Measurements from ENCODE around the gene MCF2L2. TPM values are rescaled to one million over a fixed set of nuclear protein-coding genes. Genes with fewer than 3 reads are reported as not detected.

Gene MCF2L2
- total RNA-seq, 1 donor from 2014 or later, result 18.1 TPM

DNA sequence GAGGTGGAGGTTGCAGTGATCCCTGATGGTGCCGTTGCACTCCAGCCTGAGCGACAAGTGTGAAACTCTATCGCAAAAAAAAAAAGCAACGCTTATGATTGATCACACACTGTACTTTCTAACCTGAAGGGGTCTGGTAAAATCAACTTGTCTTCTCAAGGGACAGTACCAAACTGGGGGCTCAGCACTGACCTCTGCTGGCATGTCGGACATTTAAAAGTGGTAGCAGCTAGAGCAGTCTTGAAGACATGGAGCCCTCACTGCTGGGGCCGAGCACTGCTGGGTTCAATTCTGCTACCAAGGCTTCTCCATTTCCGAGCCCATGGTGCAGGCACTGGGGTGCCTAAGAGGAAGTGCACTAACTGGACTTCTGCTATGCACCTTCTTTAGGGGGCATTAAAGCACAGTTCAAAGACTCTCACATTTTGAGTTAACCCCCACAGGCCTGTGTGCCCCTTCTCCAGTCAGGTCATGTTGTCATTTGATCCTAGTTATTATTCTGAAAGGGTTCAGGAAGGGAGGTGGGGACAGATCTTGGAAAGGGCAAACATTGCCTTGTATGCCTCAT, 239.4 kb downstream of the MCF2L2 start:
- Mint-ChIP-seq H3K4me1 (ENCODE audit: low read depth, unreplicated experiment) (peaks cover 1% of the 10 kb centered on the region), H3K4me3 (ENCODE audit: unreplicated experiment) (no peak overlapping the region), H3K27ac (ENCODE audit: unreplicated experiment) (no peak overlapping the region), H3K27me3 (ENCODE audit: unreplicated experiment) (no peaks in the 10 kb centered on the region), H3K9me3 (ENCODE audit: unreplicated experiment) (peaks cover 1% of the 10 kb centered on the region), H3K36me3 (ENCODE audit: unreplicated experiment) (no peaks in the 10 kb centered on the region)
- TF ChIP-seq, protein P1, sequence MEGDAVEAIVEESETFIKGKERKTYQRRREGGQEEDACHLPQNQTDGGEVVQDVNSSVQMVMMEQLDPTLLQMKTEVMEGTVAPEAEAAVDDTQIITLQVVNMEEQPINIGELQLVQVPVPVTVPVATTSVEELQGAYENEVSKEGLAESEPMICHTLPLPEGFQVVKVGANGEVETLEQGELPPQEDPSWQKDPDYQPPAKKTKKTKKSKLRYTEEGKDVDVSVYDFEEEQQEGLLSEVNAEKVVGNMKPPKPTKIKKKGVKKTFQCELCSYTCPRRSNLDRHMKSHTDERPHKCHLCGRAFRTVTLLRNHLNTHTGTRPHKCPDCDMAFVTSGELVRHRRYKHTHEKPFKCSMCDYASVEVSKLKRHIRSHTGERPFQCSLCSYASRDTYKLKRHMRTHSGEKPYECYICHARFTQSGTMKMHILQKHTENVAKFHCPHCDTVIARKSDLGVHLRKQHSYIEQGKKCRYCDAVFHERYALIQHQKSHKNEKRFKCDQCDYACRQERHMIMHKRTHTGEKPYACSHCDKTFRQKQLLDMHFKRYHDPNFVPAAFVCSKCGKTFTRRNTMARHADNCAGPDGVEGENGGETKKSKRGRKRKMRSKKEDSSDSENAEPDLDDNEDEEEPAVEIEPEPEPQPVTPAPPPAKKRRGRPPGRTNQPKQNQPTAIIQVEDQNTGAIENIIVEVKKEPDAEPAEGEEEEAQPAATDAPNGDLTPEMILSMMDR (IDR thresholded peaks at IDR 0.05; ENCODE audit: partially characterized antibody, unreplicated experiment), result peak; percentile 39
- DNase-seq, result peak; percentile 54

DNA sequence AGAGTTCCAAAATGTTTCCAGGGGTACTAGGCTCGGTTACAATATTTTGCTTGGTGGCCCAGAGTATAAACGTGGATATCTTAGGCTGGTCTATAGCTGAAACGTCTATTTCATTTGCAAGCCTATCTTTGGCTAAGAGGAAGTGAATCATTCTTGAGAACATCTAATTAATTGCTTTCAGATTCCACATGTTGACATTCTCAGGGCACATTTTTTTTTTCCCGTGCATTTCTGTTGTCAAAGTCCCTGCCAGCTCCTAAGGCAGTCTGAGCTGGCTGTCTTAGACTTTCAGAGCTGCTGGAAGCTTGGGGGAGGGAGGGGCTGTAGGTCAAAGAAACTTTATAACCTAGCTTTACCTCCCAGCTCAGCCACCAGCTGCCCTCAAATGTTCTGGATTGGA, 242.7 kb downstream of the MCF2L2 start:
- peaks cover 1% of the 10 kb centered on the region for H3K4me1 Mint-ChIP-seq (ENCODE audit: low read depth, unreplicated experiment)
- no peak overlapping the region for H3K27ac Mint-ChIP-seq (ENCODE audit: unreplicated experiment)
- peaks cover 4% of the 10 kb centered on the region for H3K27me3 Mint-ChIP-seq (ENCODE audit: unreplicated experiment)
- no peaks in the 10 kb centered on the region for H3K36me3 Mint-ChIP-seq (ENCODE audit: unreplicated experiment)
- no peak overlapping the region for H3K4me3 Mint-ChIP-seq (ENCODE audit: unreplicated experiment)
- TF ChIP-seq, protein P1 (IDR thresholded peaks at IDR 0.05; ENCODE audit: partially characterized antibody, unreplicated experiment), result no peak
- H3K9me3 Mint-ChIP-seq (ENCODE audit: unreplicated experiment), result peaks cover 1% of the 10 kb centered on the region
- no peak for DNase-seq

DNA sequence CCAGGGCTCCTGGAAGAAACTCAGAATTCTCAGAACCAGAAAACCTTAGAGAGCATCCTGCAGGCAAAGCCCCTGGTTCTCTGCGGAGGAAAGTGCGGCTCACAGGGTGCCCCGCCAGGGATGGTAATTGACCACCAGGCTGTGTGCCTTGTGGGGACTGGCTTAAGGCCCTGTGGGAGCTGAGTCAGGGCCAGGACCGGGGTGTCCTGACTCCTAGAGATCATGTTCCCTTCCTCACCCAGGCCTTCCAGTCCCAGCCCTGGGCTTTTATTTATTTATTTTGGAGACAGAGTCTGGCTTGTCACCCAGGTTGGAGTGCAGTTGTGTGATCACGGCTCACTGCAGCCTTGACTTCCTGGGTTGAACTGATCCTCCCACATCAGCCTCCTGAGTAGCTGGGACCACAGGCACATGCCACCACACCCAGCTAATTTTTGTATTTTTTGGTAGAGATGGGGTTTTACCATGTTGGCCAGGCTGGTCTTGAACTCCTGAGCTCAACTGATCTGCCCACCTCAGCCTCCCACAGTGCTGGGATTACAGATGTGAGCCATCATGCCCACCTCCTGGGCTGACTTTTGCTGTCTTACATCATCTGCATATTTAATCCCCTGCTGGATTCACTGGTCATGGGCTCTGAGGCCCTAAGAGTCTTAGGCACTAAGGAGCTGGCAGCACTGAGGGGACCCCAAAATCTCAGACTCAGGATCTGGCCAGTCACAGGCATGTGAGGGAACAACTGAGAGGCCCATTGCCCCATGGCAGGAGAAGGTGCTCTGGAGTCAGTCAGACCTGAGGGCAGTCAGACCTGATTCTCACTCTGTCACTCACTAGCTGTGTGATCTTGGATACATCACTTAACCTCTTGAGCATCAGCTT, 245.4 kb downstream of the MCF2L2 start:
- H3K4me1 Mint-ChIP-seq (ENCODE audit: low read depth, unreplicated experiment), result peaks cover 3% of the 10 kb centered on the region
- DNase-seq, result no peak
- peaks cover 3% of the 10 kb centered on the region for H3K9me3 Mint-ChIP-seq (ENCODE audit: unreplicated experiment)
- peaks cover 16% of the 10 kb centered on the region for H3K27me3 Mint-ChIP-seq (ENCODE audit: unreplicated experiment)
- H3K4me3 Mint-ChIP-seq (ENCODE audit: unreplicated experiment), result no peak overlapping the region
- TF ChIP-seq, protein P1 (IDR thresholded peaks at IDR 0.05; ENCODE audit: partially characterized antibody, unreplicated experiment), result no peak
- no peaks in the 10 kb centered on the region for H3K36me3 Mint-ChIP-seq (ENCODE audit: unreplicated experiment)
- no peak overlapping the region for H3K27ac Mint-ChIP-seq (ENCODE audit: unreplicated experiment)

DNA sequence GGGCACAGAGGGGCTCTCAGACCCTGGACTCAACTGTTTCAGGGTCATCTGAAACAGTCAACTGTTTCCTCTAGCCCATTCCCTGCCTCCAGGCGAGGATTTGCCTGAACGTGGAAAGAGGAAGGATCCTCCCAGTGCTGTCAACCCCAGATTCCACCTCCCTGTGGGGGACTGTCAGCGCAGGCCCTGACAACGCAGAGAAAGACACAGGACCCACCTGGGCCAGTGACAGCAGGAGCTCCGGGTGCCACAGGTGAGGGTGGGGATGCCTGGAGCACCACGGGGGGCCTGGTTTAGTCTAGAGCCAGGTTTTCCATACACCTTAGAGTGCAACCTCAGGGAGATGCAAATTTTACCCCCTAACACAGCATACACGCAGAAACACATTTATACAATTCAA, 246.3 kb downstream of the MCF2L2 start:
- Mint-ChIP-seq H3K36me3 (ENCODE audit: unreplicated experiment) (no peaks in the 10 kb centered on the region), H3K4me3 (ENCODE audit: unreplicated experiment) (no peak overlapping the region), H3K27me3 (ENCODE audit: unreplicated experiment) (peaks cover 16% of the 10 kb centered on the region), H3K4me1 (ENCODE audit: low read depth, unreplicated experiment) (peaks cover 3% of the 10 kb centered on the region), H3K27ac (ENCODE audit: unreplicated experiment) (no peak overlapping the region), H3K9me3 (ENCODE audit: unreplicated experiment) (peaks cover 3% of the 10 kb centered on the region)
- TF ChIP-seq, protein P1 (IDR thresholded peaks at IDR 0.05; ENCODE audit: partially characterized antibody, unreplicated experiment), result no peak
- DNase-seq, result no peak

DNA sequence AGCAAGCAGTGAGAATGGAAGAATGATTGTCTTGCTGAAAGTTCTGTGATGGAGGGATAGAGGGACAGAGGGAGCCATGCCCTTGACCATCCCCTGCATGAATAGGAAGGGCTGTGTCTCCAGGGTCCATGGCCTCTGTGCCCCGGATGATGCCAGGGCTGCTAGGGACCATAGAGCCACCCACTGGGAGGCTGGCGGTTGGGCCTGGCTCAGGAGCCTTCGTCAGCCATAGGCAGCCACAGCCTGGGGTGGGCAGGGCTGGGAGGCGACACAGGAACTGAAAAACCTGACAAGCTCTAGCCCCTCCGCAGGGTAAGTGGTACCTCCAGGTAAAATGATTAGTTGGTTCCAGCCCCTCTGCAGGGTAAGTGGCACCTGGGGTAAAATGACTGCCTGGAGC, 246.8 kb downstream of the MCF2L2 start:
- Mint-ChIP-seq H3K27me3 (ENCODE audit: unreplicated experiment) (peaks cover 18% of the 10 kb centered on the region), H3K4me1 (ENCODE audit: low read depth, unreplicated experiment) (peaks cover 3% of the 10 kb centered on the region), H3K27ac (ENCODE audit: unreplicated experiment) (no peak overlapping the region), H3K4me3 (ENCODE audit: unreplicated experiment) (no peak overlapping the region), H3K36me3 (ENCODE audit: unreplicated experiment) (no peaks in the 10 kb centered on the region), H3K9me3 (ENCODE audit: unreplicated experiment) (peaks cover 3% of the 10 kb centered on the region)
- DNase-seq, result no peak
- TF ChIP-seq, protein P1 (IDR thresholded peaks at IDR 0.05; ENCODE audit: partially characterized antibody, unreplicated experiment), result no peak
